Fibroblast of lung (primary cell): ENCODE data around the gene INSIG1. TPM values are rescaled to one million over a fixed set of nuclear protein-coding genes. Genes with fewer than 3 reads are reported as not detected.

Source experiments
- DNase-seq, 2 donors: peaks; one replicate each; pipeline versions ENCODE4 v3.0.0 to v3.0.0-alpha.2; 2010; ENCODE audit warnings: low read depth in 2 of 2
- H2AFZ ChIP-seq: 2 replicates; pipeline ENCODE4 v1.5.1; 2012; ENCODE audit warnings: low read length, control low read depth, inconsistent platforms
- H3K27ac ChIP-seq: 2 replicates; pipeline ENCODE4 v1.5.1; 2011; ENCODE audit warnings: low read length, control low read depth; ENCODE audit not compliant: insufficient read depth
- H3K27me3 ChIP-seq: 2 replicates; pipeline ENCODE4 v1.5.1; 2011; ENCODE audit warnings: mild to moderate bottlenecking, low read length; ENCODE audit not compliant: control insufficient read depth, insufficient read depth
- H3K36me3 ChIP-seq: 2 replicates; pipeline ENCODE4 v1.5.1; 2011; ENCODE audit warnings: low read length; ENCODE audit not compliant: control insufficient read depth, insufficient read depth
- H3K4me1 ChIP-seq: 2 replicates; pipeline ENCODE4 v1.5.1; 2011; ENCODE audit warnings: low read length; ENCODE audit not compliant: control insufficient read depth, insufficient read depth; ENCODE audit errors: extremely low read depth
- H3K4me2 ChIP-seq: 2 replicates; pipeline ENCODE4 v1.5.1; 2011; ENCODE audit warnings: low read length, control low read depth; ENCODE audit not compliant: insufficient read depth; ENCODE audit errors: extremely low read depth
- H3K4me3 ChIP-seq, 4 experiments: fragments of 200-600 bp in 1 of 4; sonication (generic) in 1 of 4; replicated peaks in 1 of 4; 2 replicates each; pipeline ENCODE4 v1.5.1; 2011 to 2016; ENCODE audit warnings: low read length in 4 of 4, low read depth in 3 of 4, mild to moderate bottlenecking in 3 of 4, control low read depth in 2 of 4, inconsistent platforms in 1 of 4, mixed read lengths in 1 of 4; ENCODE audit not compliant: insufficient read depth in 1 of 4; ENCODE audit errors: control extremely low read depth in 1 of 4
- H3K79me2 ChIP-seq: 2 replicates; pipeline ENCODE4 v1.5.1; 2012; ENCODE audit warnings: mild to moderate bottlenecking, low read length, inconsistent platforms; ENCODE audit not compliant: control insufficient read depth, insufficient read depth
- H3K9ac ChIP-seq: 2 replicates; pipeline ENCODE4 v1.5.1; 2011; ENCODE audit warnings: mild to moderate bottlenecking, low read length, control low read depth; ENCODE audit not compliant: insufficient read depth
- H3K9me3 ChIP-seq: 2 replicates; pipeline ENCODE4 v1.5.1; 2012; ENCODE audit warnings: low read depth, low read length; ENCODE audit not compliant: control insufficient read depth, insufficient read depth
- H4K20me1 ChIP-seq: 2 replicates; pipeline ENCODE4 v1.5.1; 2011; ENCODE audit warnings: low read length; ENCODE audit not compliant: control insufficient read depth, insufficient read depth; ENCODE audit errors: extremely low read depth
- EZH2 ChIP-seq: IDR thresholded peaks from 2 replicates; pipeline ENCODE4 v1.5.1; 2012; ENCODE audit warnings: low read length, control low read depth, mild to moderate bottlenecking; ENCODE audit errors: missing control alignments
- polyA plus RNA-seq, 2 donors: library from polyadenylated mRNA; depleted of rRNA in 1 of 2; stranded (reverse) in 1 of 2; unstranded in 1 of 2; fragments of >200 nt; gene quantifications; 2 replicates each; pipeline ENCODE4 v1.2.1, GENCODE V29; 2011 to 2012; ENCODE audit warnings: missing spikeins in 1 of 2
- total RNA-seq: library from RNA; depleted of rRNA; stranded (reverse); fragments of >200 nt; gene quantifications from 2 replicates; pipeline ENCODE4 v1.2.1, GENCODE V29; 2014
- TF ChIP-seq, protein P1 (sequence below), 2 donors: IDR thresholded peaks in 1 of 2; conservative IDR thresholded peaks in 1 of 2; 1 replicate in 1 of 2; 2 replicates in 1 of 2; pipeline ENCODE4 v1.5.1; 2011 to 2012; ENCODE audit warnings: low read length in 2 of 2, control low read depth in 1 of 2, inconsistent platforms in 1 of 2, low read depth in 1 of 2, mild to moderate bottlenecking in 1 of 2

The INSIG1 gene
- total and polyA plus RNA-seq, 2 donors (not counting 1 experiment from before 2014, with no cell fraction given), result 216 to 353 TPM

DNA sequence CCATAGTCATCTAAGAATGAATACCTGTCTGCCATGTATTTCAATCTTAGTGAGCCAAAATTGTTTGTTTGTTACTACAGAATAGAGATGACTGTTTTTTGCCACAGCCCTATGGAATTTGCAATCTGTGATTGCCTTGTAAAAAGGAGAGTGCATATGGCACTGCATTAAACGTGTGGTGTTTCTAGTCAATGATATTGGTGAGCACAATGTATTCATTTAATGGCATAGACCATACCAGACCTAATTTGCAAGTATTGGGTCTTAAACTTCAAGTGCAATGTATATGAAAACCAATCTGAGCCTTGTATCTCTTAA is 11.3 kb downstream of the INSIG1 start:
- Histone ChIP-seq H3K36me3 (peaks cover 19% of the 10 kb centered on the region), H3K27ac (no peak overlapping the region), H2AFZ (no peak overlapping the region), H3K27me3 (no peaks in the 10 kb centered on the region), H3K4me1 (no peaks in the 10 kb centered on the region), H3K9ac (no peak overlapping the region), H3K4me2 (no peak overlapping the region), H3K9me3 (no peaks in the 10 kb centered on the region), H3K4me3 (no peak overlapping the region), H3K79me2 (peaks cover 13% of the 10 kb centered on the region), H4K20me1 (no peaks in the 10 kb centered on the region)
- TF ChIP-seq, protein P1, sequence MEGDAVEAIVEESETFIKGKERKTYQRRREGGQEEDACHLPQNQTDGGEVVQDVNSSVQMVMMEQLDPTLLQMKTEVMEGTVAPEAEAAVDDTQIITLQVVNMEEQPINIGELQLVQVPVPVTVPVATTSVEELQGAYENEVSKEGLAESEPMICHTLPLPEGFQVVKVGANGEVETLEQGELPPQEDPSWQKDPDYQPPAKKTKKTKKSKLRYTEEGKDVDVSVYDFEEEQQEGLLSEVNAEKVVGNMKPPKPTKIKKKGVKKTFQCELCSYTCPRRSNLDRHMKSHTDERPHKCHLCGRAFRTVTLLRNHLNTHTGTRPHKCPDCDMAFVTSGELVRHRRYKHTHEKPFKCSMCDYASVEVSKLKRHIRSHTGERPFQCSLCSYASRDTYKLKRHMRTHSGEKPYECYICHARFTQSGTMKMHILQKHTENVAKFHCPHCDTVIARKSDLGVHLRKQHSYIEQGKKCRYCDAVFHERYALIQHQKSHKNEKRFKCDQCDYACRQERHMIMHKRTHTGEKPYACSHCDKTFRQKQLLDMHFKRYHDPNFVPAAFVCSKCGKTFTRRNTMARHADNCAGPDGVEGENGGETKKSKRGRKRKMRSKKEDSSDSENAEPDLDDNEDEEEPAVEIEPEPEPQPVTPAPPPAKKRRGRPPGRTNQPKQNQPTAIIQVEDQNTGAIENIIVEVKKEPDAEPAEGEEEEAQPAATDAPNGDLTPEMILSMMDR (conservative IDR thresholded peaks at IDR 0.05 in 1 of 2, IDR thresholded peaks at IDR 0.05 in 1 of 2; ENCODE audit: low read depth in 1 of 2, low read length in 2 of 2), result no peak
- no peak for TF ChIP-seq EZH2
- DNase-seq, result no peak

DNA sequence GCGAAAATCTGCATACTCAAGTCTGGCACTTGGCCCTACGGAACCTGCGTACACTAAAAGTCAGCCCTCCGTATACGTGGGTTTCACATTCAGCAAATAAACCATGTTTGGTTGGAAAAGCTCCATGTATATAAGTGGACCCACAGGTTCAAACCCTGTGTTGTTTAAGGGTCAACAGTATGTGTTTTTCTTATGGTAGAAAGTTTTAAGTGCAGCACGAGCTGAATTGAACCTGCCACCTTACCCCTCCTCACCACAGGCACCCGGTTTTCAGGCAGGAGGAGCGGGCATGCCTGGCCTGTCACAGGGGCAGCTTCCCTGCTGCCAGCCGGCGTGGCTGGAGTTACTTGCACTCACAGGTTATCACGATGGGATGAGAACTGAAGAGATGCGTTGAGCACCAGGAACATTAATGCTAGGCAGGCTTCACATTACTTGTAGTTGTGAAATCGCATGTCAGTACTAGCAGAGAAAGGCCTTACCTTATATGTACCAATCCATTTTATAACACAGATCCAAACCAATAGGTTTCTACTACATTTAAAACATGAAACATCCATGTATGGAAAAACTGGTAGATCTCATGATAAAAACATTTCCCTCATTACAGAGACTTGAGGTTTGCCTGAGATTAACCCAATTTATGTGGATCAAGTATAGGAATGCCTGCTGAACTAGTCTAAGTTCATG is 12.9 kb downstream of the INSIG1 start:
- no peaks in the 10 kb centered on the region for H3K4me1 ChIP-seq
- no peaks in the 10 kb centered on the region for H3K9me3 ChIP-seq
- H3K79me2 ChIP-seq, result peaks cover 5% of the 10 kb centered on the region
- H3K27me3 ChIP-seq, result no peaks in the 10 kb centered on the region
- no peak overlapping the region for H3K4me2 ChIP-seq
- TF ChIP-seq, protein P1 (conservative IDR thresholded peaks at IDR 0.05 in 1 of 2, IDR thresholded peaks at IDR 0.05 in 1 of 2; ENCODE audit: low read depth in 1 of 2, low read length in 2 of 2), result no peak
- TF ChIP-seq EZH2, result no peak
- no peak overlapping the region for H3K9ac ChIP-seq
- H3K4me3 ChIP-seq, result no peak overlapping the region
- no peak for DNase-seq
- H3K36me3 ChIP-seq, result peaks cover 19% of the 10 kb centered on the region
- no peaks in the 10 kb centered on the region for H4K20me1 ChIP-seq
- no peak overlapping the region for H2AFZ ChIP-seq
- no peak overlapping the region for H3K27ac ChIP-seq

DNA sequence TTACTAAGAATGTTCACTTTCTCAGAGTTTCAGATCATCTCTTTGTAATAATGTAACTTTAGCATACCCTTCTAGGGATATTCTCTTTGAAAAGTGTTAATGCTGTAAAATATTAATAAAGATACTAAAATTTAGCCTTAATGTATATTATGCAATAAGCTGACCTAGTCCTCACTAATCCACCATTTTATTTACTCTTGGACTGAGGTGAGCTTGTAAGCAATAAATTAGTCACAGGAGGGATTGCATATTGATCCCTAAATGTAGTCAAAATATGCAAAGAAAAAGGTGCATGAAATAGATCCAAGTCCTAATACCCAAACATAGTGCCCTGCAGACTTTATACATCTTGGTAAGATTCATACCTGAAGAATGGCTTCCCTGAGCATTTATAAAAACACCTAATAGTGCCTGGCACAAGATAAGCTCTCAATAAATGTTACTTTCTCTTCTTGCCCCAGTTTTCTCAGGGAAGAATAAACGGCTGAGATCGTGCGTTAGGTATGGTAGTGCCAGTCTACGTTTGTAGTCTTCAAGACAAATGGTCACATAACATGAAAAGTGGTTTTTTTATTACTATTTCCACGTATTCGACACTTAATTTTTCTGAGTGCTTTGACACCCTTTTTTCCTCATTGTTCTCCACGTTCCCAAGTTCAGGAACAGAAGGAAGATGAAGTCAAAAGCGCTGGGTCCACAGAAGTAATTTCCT is 14.3 kb downstream of the INSIG1 start:
- Histone ChIP-seq H3K79me2 (no peaks in the 10 kb centered on the region), H3K9ac (no peak overlapping the region), H3K4me3 (no peak overlapping the region), H3K27ac (no peak overlapping the region), H2AFZ (no peak overlapping the region), H3K9me3 (no peaks in the 10 kb centered on the region), H3K4me2 (no peak overlapping the region), H3K4me1 (no peaks in the 10 kb centered on the region), H4K20me1 (no peaks in the 10 kb centered on the region), H3K27me3 (no peaks in the 10 kb centered on the region), H3K36me3 (peaks cover 14% of the 10 kb centered on the region)
- DNase-seq, result no peak
- TF ChIP-seq EZH2, result no peak
- TF ChIP-seq, protein P1 (conservative IDR thresholded peaks at IDR 0.05 in 1 of 2, IDR thresholded peaks at IDR 0.05 in 1 of 2; ENCODE audit: low read depth in 1 of 2, low read length in 2 of 2), result no peak
